ENCODE results near the gene DPP6.
"Not testable (repeated sequence)": the region's sequence is repeated elsewhere in the genome, so short reads cannot be mapped to it uniquely, and the experiment has no call there.

The DPP6 gene

DNA sequence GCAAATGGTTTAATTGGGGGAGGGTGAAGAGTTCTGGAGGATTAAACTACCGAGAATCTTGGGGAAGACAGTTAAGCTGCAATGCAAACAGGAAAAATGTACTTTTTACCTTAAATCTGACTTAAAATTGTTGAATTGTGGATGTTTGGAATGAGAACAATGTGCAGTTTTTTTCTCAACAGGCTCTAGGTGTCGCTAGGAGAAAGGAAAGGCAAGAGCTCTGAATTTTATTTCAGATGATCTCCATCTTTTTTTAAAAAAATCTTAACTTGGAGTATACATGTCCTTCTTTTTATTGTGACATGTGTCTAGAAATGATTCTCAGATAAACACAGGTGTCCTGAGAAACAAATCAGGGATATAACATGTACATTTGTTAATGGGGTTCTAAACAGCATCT lies 2.5 kb downstream of the DPP6 start:
- peaks cover 0 to 11% (median 0%) of the 10 kb centered on the region in 5 experiments for H3K27me3 ChIP-seq (replicated peaks in 2 of 5; ENCODE audit: control insufficient read depth in 4 of 5, insufficient read depth in 5 of 5, low read length in 4 of 5)
- POLR2A ChIA-PET; H3K9me3 ChIP-seq (ENCODE audit: control extremely low read depth in 1 of 5, control insufficient read depth in 4 of 5, insufficient read depth in 2 of 5, low read depth in 1 of 5, low read length in 4 of 5); H3K27ac ChIP-seq (ENCODE audit: insufficient read depth in 1 of 2, low read depth in 1 of 2, low read length in 2 of 2, poor library complexity in 1 of 2, severe bottlenecking in 2 of 2); H3K36me3 ChIP-seq (ENCODE audit: control insufficient read depth in 4 of 4, insufficient read depth in 4 of 4, low read length in 3 of 4); H3K4me3 ChIP-seq (ENCODE audit: control insufficient read depth in 1 of 7, extremely low read depth in 1 of 7, insufficient read depth in 4 of 7, low read depth in 2 of 7, low read length in 6 of 7); H3K4me1 ChIP-seq (ENCODE audit: control extremely low read depth in 1 of 4, control insufficient read depth in 4 of 4, insufficient read depth in 4 of 4, low read length in 3 of 4); DNase-seq; CTCF ChIA-PET: not testable (repeated sequence)
- WGBS (ENCODE audit: insufficient coverage): no CpG with 5 or more reads among the region's 2 CpGs

DNA sequence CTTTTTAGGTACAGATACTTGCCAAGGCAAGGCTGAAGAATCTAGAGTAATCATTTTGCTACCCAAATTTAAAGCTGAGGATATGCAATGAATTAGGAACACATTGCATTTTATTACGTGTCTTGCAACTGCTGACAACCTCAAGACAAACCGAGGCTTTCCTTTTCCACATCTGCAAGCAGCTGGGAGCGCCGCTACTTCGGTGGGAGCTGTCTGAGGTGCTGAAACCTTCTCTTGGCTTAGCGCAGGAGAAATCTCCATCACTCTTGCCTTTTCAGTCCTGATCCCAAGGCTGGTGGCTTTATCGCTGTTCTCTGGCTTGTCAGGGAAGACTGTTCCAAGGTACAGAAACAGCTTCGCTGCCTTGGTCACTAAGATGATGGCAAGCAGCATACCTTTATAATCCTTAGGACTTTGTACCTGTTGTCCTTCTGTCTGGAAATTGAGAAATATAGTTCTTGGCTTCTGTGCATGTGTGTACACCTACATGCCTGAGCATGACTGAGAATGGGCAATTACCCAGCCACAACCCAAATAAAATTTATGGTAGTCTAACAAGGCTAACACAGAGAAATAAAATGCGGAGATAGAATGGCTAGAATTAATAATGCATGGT lies 3.4 kb downstream of the DPP6 start:
- H3K4me1 ChIP-seq (ENCODE audit: control extremely low read depth in 1 of 4, control insufficient read depth in 4 of 4, insufficient read depth in 4 of 4, low read length in 3 of 4); POLR2A ChIA-PET; H3K27ac ChIP-seq (ENCODE audit: insufficient read depth in 1 of 2, low read depth in 1 of 2, low read length in 2 of 2, poor library complexity in 1 of 2, severe bottlenecking in 2 of 2); CTCF ChIA-PET; H3K36me3 ChIP-seq (ENCODE audit: control insufficient read depth in 4 of 4, insufficient read depth in 4 of 4, low read length in 3 of 4); H3K9me3 ChIP-seq (ENCODE audit: control extremely low read depth in 1 of 5, control insufficient read depth in 4 of 5, insufficient read depth in 2 of 5, low read depth in 1 of 5, low read length in 4 of 5); H3K4me3 ChIP-seq (ENCODE audit: control insufficient read depth in 1 of 7, extremely low read depth in 1 of 7, insufficient read depth in 4 of 7, low read depth in 2 of 7, low read length in 6 of 7): not testable (repeated sequence)
- 3% methylated on average over 5 of the region's 9 CpGs for WGBS (ENCODE audit: insufficient coverage)
- peak; percentile 46 to 70 (median 69) for DNase-seq
- peaks cover 0 to 11% (median 0%) of the 10 kb centered on the region in 5 experiments for H3K27me3 ChIP-seq (replicated peaks in 2 of 5; ENCODE audit: control insufficient read depth in 4 of 5, insufficient read depth in 5 of 5, low read length in 4 of 5)

DNA sequence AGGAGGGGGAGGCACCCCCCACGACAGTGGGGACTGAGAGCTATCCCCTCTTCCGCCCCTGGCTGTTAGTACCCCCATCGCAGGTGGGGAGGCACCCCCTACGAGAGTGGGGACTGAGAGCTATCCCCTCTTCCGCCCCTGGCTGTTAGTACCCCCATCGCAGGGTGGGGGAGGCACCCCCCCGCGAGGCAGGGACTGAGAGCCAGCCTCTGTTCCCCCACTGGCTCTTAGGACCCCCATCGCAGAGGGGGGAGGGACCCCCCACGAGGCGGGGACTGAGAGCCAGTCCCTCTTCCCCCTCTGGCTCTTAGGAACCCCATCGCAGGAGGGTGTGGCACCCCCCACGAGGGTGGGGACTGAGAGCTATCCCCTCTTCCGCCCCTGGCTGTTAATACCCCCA lies 6.6 kb downstream of the DPP6 start:
- H3K27me3 ChIP-seq (replicated peaks in 2 of 5; ENCODE audit: control insufficient read depth in 4 of 5, insufficient read depth in 5 of 5, low read length in 4 of 5); POLR2A ChIA-PET; CTCF ChIA-PET; H3K27ac ChIP-seq (ENCODE audit: insufficient read depth in 1 of 2, low read depth in 1 of 2, low read length in 2 of 2, poor library complexity in 1 of 2, severe bottlenecking in 2 of 2); H3K36me3 ChIP-seq (ENCODE audit: control insufficient read depth in 4 of 4, insufficient read depth in 4 of 4, low read length in 3 of 4); H3K9me3 ChIP-seq (ENCODE audit: control extremely low read depth in 1 of 5, control insufficient read depth in 4 of 5, insufficient read depth in 2 of 5, low read depth in 1 of 5, low read length in 4 of 5); H3K4me1 ChIP-seq (ENCODE audit: control extremely low read depth in 1 of 4, control insufficient read depth in 4 of 4, insufficient read depth in 4 of 4, low read length in 3 of 4); H3K4me3 ChIP-seq (ENCODE audit: control insufficient read depth in 1 of 7, extremely low read depth in 1 of 7, insufficient read depth in 4 of 7, low read depth in 2 of 7, low read length in 6 of 7); DNase-seq: not testable (repeated sequence)
- 100% methylated on average over 3 of the region's 14 CpGs for WGBS (ENCODE audit: insufficient coverage)

DNA sequence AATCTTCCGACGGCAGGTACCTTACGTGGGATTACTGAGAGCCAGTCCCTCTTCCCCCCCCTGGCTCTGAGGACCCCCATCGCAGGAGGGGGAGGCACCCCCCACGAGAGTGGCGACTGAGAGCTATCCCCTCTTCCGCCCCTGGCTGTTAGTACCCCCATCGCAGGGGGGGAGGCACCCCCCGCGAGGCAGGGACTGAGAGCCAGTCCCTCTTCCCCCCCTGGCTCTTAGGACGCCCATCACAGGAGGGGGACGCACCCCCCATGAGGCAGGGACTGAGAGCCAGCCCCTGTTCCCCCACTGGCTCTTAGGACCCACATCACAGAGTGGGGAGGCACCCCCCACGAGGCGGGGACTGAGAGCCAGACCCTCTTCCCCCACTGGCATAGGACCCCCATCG lies 8.4 kb downstream of the DPP6 start:
- not testable (repeated sequence) for H3K4me3 ChIP-seq (ENCODE audit: control insufficient read depth in 1 of 7, extremely low read depth in 1 of 7, insufficient read depth in 4 of 7, low read depth in 2 of 7, low read length in 6 of 7)

DNA sequence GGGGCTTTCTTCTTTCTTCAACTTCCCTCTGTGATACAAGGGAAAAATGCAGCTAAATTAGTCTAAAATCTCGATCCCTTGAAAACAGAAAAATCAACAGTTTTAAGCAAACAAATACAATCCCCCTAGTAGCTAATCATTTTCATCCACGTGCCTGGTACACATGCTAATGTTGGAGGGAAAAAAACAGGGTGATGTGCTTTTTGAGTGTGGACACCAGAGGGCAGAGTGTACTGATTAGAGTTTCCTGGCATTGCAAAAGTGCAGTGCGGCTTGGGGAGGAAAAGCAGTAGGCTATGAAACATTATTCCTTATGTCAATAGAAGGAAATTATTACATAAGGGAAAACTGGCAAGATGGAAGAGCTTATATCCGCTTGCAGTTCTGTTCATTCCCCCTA lies 19.6 kb downstream of the DPP6 start:
- CTCF ChIA-PET; H3K9me3 ChIP-seq (ENCODE audit: control extremely low read depth in 1 of 5, control insufficient read depth in 4 of 5, insufficient read depth in 2 of 5, low read depth in 1 of 5, low read length in 4 of 5); POLR2A ChIA-PET; H3K36me3 ChIP-seq (ENCODE audit: control insufficient read depth in 4 of 4, insufficient read depth in 4 of 4, low read length in 3 of 4); H3K4me1 ChIP-seq (ENCODE audit: control extremely low read depth in 1 of 4, control insufficient read depth in 4 of 4, insufficient read depth in 4 of 4, low read length in 3 of 4); H3K4me3 ChIP-seq (ENCODE audit: control insufficient read depth in 1 of 7, extremely low read depth in 1 of 7, insufficient read depth in 4 of 7, low read depth in 2 of 7, low read length in 6 of 7); H3K27me3 ChIP-seq (replicated peaks in 2 of 5; ENCODE audit: control insufficient read depth in 4 of 5, insufficient read depth in 5 of 5, low read length in 4 of 5); H3K27ac ChIP-seq (ENCODE audit: insufficient read depth in 1 of 2, low read depth in 1 of 2, low read length in 2 of 2, poor library complexity in 1 of 2, severe bottlenecking in 2 of 2): not testable (repeated sequence)
- WGBS (ENCODE audit: insufficient coverage): no CpG with 5 or more reads among the region's 4 CpGs
- peak in 2 of 3 donors; percentile 1 to 4 for DNase-seq

More for the DNA sequence above, 8.4 kb downstream of the DPP6 start:
- H3K27me3 ChIP-seq (replicated peaks in 2 of 5; ENCODE audit: control insufficient read depth in 4 of 5, insufficient read depth in 5 of 5, low read length in 4 of 5); H3K9me3 ChIP-seq (ENCODE audit: control extremely low read depth in 1 of 5, control insufficient read depth in 4 of 5, insufficient read depth in 2 of 5, low read depth in 1 of 5, low read length in 4 of 5); POLR2A ChIA-PET; H3K36me3 ChIP-seq (ENCODE audit: control insufficient read depth in 4 of 4, insufficient read depth in 4 of 4, low read length in 3 of 4); H3K27ac ChIP-seq (ENCODE audit: insufficient read depth in 1 of 2, low read depth in 1 of 2, low read length in 2 of 2, poor library complexity in 1 of 2, severe bottlenecking in 2 of 2); H3K4me1 ChIP-seq (ENCODE audit: control extremely low read depth in 1 of 4, control insufficient read depth in 4 of 4, insufficient read depth in 4 of 4, low read length in 3 of 4); CTCF ChIA-PET; DNase-seq: not testable (repeated sequence)
- no CpG with 5 or more reads among the region's 15 CpGs for WGBS (ENCODE audit: insufficient coverage)

DNA sequence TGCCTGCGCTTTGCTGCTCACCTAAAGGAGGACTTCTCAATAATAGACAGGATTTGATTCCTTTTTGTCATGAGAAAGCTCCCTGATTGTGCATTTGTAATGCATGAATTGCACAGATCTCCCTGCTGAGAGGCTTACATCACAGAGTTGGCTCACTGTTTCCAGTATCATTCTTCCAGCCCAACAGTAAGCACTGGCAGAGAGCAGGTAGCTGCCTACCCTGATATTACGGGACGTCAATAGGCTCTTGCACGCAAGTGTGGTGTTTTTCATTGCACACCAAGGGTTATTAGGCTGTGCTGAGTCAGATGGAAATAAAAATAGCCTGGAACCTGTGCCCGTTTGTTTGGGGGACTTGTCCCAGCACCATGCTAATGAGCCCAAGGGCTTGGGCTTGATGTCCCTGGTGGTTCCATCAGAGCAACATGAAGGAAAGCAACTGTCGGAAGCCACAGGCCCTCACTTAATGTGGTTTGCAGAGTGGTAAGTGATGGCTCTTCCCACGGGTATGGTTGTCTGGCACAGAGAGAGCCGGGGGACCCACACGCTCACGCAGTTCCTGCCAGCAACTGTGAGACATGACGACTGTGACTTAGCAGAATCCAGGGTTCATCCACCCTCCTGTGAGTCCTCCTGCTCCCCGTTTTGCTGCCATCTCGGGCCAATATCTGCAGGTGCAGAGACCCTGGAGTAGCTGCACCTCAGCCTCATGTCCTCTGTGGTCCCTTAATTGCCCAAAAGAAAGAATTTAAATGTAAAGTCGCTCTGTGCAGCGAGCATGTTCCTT lies 20.4 kb downstream of the DPP6 start:
- H3K4me3 ChIP-seq (ENCODE audit: control insufficient read depth in 1 of 7, extremely low read depth in 1 of 7, insufficient read depth in 4 of 7, low read depth in 2 of 7, low read length in 6 of 7); H3K36me3 ChIP-seq (ENCODE audit: control insufficient read depth in 4 of 4, insufficient read depth in 4 of 4, low read length in 3 of 4); H3K4me1 ChIP-seq (ENCODE audit: control extremely low read depth in 1 of 4, control insufficient read depth in 4 of 4, insufficient read depth in 4 of 4, low read length in 3 of 4); POLR2A ChIA-PET; H3K9me3 ChIP-seq (ENCODE audit: control extremely low read depth in 1 of 5, control insufficient read depth in 4 of 5, insufficient read depth in 2 of 5, low read depth in 1 of 5, low read length in 4 of 5); H3K27ac ChIP-seq (ENCODE audit: insufficient read depth in 1 of 2, low read depth in 1 of 2, low read length in 2 of 2, poor library complexity in 1 of 2, severe bottlenecking in 2 of 2); CTCF ChIA-PET; H3K27me3 ChIP-seq (replicated peaks in 2 of 5; ENCODE audit: control insufficient read depth in 4 of 5, insufficient read depth in 5 of 5, low read length in 4 of 5); DNase-seq: not testable (repeated sequence)
- WGBS (ENCODE audit: insufficient coverage): 81% methylated on average over 11 of the region's 15 CpGs

DNA sequence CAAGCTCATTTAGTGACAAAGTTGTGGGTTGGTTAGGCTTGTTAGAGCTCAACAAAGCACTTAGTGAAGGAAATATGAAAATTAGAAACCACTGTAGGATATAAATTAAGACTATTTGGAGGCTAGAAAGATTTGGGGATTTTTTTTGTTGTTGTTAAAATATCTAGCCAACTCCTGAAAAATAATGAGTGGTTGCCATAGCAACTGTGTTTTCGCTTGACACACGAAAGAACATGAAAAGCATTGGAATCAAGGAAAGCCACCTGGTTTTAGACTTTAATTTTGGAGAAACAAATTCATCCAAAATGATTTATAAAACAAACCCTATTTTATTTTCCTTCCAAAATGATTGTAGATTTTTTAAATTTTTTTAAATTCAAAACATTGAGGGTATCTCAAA lies 26.3 kb downstream of the DPP6 start:
- H3K27ac ChIP-seq (ENCODE audit: insufficient read depth in 1 of 2, low read depth in 1 of 2, low read length in 2 of 2, poor library complexity in 1 of 2, severe bottlenecking in 2 of 2); CTCF ChIA-PET; H3K27me3 ChIP-seq (replicated peaks in 2 of 5; ENCODE audit: control insufficient read depth in 4 of 5, insufficient read depth in 5 of 5, low read length in 4 of 5); H3K4me3 ChIP-seq (ENCODE audit: control insufficient read depth in 1 of 7, extremely low read depth in 1 of 7, insufficient read depth in 4 of 7, low read depth in 2 of 7, low read length in 6 of 7); H3K4me1 ChIP-seq (ENCODE audit: control extremely low read depth in 1 of 4, control insufficient read depth in 4 of 4, insufficient read depth in 4 of 4, low read length in 3 of 4); POLR2A ChIA-PET; H3K36me3 ChIP-seq (ENCODE audit: control insufficient read depth in 4 of 4, insufficient read depth in 4 of 4, low read length in 3 of 4); DNase-seq; H3K9me3 ChIP-seq (ENCODE audit: control extremely low read depth in 1 of 5, control insufficient read depth in 4 of 5, insufficient read depth in 2 of 5, low read depth in 1 of 5, low read length in 4 of 5): not testable (repeated sequence)
- no CpG with 5 or more reads among the region's 2 CpGs for WGBS (ENCODE audit: insufficient coverage)
